Measurements from ENCODE around the gene CYP3A4.
"Not testable (repeated sequence)": the region's sequence is repeated elsewhere in the genome, so short reads cannot be mapped to it uniquely, and the experiment has no call there.

Gene CYP3A4

DNA sequence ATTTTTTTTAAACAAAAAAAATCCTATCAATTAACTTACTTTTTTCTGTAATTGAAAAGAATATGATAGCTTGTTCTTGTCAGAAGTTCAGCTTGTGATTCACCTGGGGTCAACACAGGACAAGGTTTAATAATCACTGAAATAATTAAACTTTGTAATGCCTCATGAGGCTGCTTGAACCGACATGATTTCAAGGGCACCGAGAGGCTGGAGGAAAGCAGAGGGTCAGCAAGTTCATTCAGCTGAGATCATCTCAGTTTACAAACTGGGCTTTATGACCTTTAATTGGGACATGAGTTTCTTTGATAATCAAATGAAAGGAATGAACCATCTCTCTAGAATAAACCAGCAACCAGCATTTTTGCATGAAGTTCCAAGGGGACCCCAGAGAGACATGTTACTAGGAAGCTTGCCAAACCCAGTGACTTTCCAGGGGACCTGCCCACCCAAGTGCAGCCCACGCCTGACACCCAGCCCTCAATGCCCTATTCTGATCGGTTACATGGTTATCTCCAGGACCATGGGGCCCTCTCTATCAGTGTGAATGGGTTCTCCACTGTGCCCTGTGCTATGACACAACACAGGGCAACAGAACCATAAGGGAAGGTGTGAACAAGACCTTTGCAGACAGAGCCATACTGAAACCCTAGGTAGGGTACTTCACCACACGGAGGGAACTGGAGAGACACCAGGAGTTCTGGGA is 7.8 kb upstream of the CYP3A4 start:
- no peak for DNase-seq

- DNase-seq: no peak
Observed at GRCh38 chr7:99791021-99791420, 7.0 kb upstream of the CYP3A4 start.

- DNase-seq: no peak
Observed at GRCh38 chr7:99790407-99790806, 6.4 kb upstream of the CYP3A4 start.

DNA sequence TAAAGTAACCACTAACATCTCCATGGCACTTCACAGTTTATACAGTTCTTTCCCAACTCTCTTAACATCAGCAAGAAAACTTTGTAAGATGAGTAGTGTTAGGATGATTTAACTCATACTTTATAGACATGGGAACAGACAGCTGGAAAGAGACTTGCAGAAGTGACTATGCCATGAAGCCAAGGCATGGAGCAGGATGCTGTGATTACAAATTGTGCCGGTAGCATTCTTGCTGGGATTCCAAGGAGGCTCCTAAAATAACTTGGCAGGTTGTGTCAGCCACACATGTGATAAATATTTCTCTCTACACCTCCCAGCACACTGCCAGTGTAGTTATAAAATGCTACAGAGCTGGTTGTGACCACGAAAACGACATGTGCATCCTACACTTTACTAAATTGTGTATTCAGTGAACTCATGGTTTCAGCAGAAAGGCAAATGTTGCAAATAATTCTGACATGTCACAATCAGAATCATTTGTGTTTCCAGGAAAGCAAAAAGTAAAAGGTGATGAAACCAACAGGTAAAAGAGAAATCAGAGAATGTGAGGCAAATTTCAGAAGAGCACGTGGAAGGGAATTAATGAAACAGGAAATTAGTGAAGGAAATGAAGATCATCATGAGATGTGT is 5.6 kb upstream of the CYP3A4 start:
- no peak for DNase-seq

GRCh38 chr7:99788554-99788953 is 4.6 kb upstream of the CYP3A4 start:
- no peak for DNase-seq

GRCh38 chr7:99786726-99787335 is 2.8 kb upstream of the CYP3A4 start:
- no peak for DNase-seq

DNA sequence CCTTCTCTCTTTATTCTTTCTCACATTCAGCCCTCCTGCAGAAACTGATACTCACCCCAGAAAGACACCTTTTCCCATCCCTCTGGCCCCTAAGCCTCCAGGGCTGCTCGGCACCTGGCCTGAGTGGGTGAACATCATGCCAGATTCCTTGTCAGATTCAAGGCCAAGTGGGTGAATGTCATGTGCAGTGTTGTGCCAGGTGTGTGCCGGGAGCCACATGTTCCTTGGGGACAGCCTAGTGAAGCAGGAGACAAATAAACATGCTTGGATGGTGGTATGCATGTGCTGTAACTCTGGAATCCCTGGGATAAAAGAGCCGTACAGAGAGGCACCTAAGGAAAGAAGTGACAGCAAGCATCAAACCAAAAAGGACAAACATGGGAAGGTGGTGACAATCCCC is 1.7 kb upstream of the CYP3A4 start:
- not testable (repeated sequence) for DNase-seq

GRCh38 chr7:99782012-99782953 is 1.7 kb downstream of the CYP3A4 start:
- no peak for DNase-seq

DNA sequence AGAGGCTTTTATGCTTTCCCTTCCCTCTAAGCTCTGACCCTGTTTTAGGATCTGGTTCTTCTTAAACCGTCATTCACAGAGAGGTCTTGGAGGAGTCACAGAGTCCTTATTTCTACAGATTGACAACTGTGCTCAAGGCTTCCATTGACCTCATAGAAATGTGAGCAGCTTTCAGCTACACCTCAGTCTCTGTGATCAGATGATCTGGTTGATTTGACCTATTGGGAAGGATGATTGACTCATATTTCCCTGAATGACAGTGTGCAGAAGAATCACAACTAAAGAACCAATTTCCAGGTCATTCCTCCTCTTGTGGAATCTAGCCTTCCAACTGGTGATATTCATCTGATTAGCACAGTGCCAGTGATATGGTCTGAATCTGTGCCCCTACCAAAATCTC is 3.4 kb downstream of the CYP3A4 start:
- DNase-seq: no peak

GRCh38 chr7:99779949-99780348 is 4.0 kb downstream of the CYP3A4 start:
- no peak for DNase-seq

DNA sequence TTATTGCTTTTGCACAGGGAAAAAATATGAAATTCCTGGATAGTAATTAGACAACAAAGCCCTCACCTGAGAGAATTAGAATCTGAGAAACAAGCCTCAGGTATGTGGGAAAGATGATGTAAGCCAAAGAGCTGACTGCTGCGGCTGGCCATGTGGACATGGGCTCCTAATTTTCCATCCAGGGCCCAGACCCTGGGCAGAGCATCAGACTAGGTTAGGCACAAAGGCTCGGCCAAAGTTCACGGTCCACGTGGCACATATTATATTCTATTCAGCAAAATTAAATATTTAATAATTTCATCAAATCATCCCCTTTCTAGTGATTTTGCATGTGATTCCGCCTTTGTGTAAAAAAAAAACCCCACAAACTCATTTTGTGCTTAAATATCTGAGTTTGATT is 5.1 kb downstream of the CYP3A4 start:
- DNase-seq: no peak

- DNase-seq: not testable (repeated sequence)
Observed at GRCh38 chr7:99773395-99773794, 10.6 kb downstream of the CYP3A4 start.

- DNase-seq: no peak
Observed at GRCh38 chr7:99772565-99772964, 11.4 kb downstream of the CYP3A4 start.

DNA sequence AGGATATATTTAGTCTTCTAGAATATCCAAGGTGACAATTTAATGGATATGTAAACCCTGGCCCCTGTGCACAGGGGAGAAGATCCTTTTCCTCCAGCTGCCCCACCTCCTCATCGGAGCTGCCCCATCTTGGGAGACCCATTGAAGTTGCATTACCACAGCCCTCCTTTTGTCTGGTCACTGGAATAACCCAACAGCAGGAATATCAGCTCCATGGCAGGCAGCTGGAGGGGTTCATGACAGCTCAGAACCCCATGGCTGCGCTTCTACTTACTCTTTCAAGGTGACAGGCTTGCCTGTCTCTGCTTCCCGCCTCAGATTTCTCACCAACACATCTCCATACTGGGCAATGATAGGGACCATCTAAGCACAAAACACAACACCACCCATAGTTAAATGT is 14.5 kb downstream of the CYP3A4 start:
- DNase-seq: not testable (repeated sequence)

- no peak for DNase-seq
Observed at GRCh38 chr7:99768471-99768870, 15.5 kb downstream of the CYP3A4 start.

- DNase-seq: no peak
Observed at GRCh38 chr7:99767662-99768061, 16.3 kb downstream of the CYP3A4 start.

- DNase-seq: no peak
Observed at GRCh38 chr7:99766484-99767099, 17.4 kb downstream of the CYP3A4 start.

DNA sequence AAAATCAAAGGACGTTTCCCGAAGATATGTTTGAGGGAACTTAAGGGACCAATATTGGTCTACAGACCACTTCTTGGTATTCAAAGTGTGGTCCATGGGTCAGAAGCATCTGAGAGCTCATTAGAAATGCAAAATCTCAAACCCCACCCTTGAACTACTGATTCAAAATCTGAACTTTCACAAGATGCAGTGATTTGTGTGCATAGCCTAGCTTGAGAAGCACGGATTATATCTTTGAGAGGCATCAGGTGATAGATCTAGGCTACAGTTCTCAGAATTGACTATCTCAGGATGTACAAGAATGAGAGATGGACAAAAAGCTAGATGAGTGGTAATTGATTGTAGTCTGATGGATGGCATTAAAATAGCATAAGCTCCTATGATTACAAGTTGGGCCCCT is 19.5 kb downstream of the CYP3A4 start:
- no peak for DNase-seq

DNA sequence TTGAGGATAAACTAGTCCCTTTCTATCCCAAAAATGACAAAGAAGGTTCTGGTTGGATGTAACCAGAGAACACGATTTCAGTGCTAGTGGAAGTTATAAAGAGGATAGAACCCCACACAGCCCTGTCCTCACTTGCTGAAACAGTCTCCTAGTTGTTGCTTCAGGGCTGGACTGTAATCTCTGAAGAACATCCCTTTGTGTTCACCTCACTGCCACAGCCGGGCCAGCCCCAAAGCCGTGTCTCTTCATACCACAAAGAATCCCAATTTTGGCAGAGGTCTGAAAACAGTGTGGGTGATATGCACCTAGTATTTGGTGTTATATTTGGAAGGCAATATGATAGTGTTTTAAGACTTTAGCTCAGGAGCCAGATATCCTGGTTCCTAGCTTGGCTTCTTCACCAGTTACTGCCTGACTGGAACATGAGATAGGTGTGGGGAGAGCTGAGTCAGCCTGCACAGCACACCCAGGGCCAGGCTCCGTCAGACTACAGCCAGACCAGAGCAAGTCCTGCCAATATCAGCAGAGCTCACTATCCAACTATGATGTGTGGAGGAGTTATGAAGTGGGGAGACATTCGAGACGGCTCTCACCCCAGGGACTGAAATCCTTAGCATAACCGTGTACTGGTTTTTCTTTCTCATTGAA is 21.2 kb downstream of the CYP3A4 start:
- DNase-seq: no peak

- no peak for DNase-seq
Observed at GRCh38 chr7:99755085-99755484, 28.9 kb downstream of the CYP3A4 start.

- DNase-seq: no peak
Observed at GRCh38 chr7:99752356-99752755, 31.6 kb downstream of the CYP3A4 start.
